Measurements from ENCODE around the gene ACAP3.

GRCh38 chr1:1312450-1313314 is 5.0 kb upstream of the ACAP3 start:
- TF ChIP-seq POLR2A (IDR thresholded peaks at IDR 0.05; ENCODE audit: low read depth, low read length) (no peak), CEBPB (IDR thresholded peaks at IDR 0.05; ENCODE audit: low read depth, low read length) (no peak), USF2 (IDR thresholded peaks at IDR 0.05; ENCODE audit: low read depth, low read length) (no peak), RCOR1 (IDR thresholded peaks at IDR 0.05; ENCODE audit: insufficient replicate concordance, low read length) (no peak), CTCF (conservative IDR thresholded peaks at IDR 0.05; ENCODE audit: low read depth, low read length) (no peak), FOS (IDR thresholded peaks at IDR 0.05; ENCODE audit: low read depth, low read length) (no peak), SMC3 (IDR thresholded peaks at IDR 0.05; ENCODE audit: low read depth, low read length) (no peak), MAZ (IDR thresholded peaks at IDR 0.05; ENCODE audit: borderline replicate concordance, low read depth, low read length) (no peak), RAD21 (IDR thresholded peaks at IDR 0.05; ENCODE audit: low read length) (no peak), MXI1 (IDR thresholded peaks at IDR 0.05; ENCODE audit: borderline replicate concordance, low read depth, low read length) (no peak)
